Breast epithelium (tissue), 4 donors: ENCODE data around the gene LRRK1. TPM values are rescaled to one million over a fixed set of nuclear protein-coding genes. Genes with fewer than 3 reads are reported as not detected.

Source experiments
- DNase-seq, 2 donors: peaks; one replicate each; pipeline ENCODE4 v3.0.0-alpha.2; 2019; ENCODE audit warnings: low spot score in 2 of 2
- H3K27ac ChIP-seq, 2 donors: fragments of 200-600 bp; sonication (generic) in 1 of 2; one replicate each; pipeline ENCODE4 v1.5.1; 2016 to 2019; ENCODE audit warnings: mild to moderate bottlenecking in 1 of 2
- H3K27me3 ChIP-seq, 2 donors: fragments of 200-600 bp; sonication (generic) in 1 of 2; one replicate each; pipeline versions ENCODE4 v1.5.1 to v1.6.0; 2017 to 2019; ENCODE audit warnings: control low read depth in 1 of 2, mild to moderate bottlenecking in 1 of 2
- H3K36me3 ChIP-seq: fragments of 200-600 bp; one replicate; pipeline ENCODE4 v1.5.1; 2019
- H3K4me1 ChIP-seq, 2 donors: fragments of 200-600 bp; sonication (generic); one replicate each; pipeline ENCODE4 v1.5.1; 2016 to 2019; ENCODE audit warnings: control low read depth in 1 of 2
- H3K4me3 ChIP-seq, 3 donors: fragments of 200-600 bp; sonication (generic); 1 replicate in 2 of 3; 2 replicates in 1 of 3; pipeline ENCODE4 v1.5.1; 2016 to 2019; ENCODE audit warnings: mild to moderate bottlenecking in 3 of 3, moderate library complexity in 2 of 3
- H3K9me3 ChIP-seq, 2 donors: fragments of 200-600 bp; sonication (generic) in 1 of 2; one replicate each; pipeline ENCODE4 v1.5.1; 2016 to 2019; ENCODE audit warnings: control low read depth in 1 of 2
- POLR2A ChIP-seq: fragments of 450-650 bp; IDR thresholded peaks from one replicate; pipeline ENCODE4 v1.6.1; 2016; ENCODE audit warnings: antibody characterized with exemption, mild to moderate bottlenecking, moderate library complexity
- POLR2AphosphoS5 ChIP-seq, 3 donors: sonication (generic); formaldehyde crosslinking; IDR thresholded peaks; one replicate each; pipeline ENCODE4 v1.6.1; 2017; ENCODE audit warnings: antibody characterized with exemption in 3 of 3
- intact Hi-C: fragments of 100-400 bp; cut with DNase I; formaldehyde crosslinking; loops from one replicate; pipeline ENCODE4 v1.15.1; 2023; ENCODE audit warnings: low total_unique reads
- total RNA-seq, 3 donors: library from RNA; depleted of rRNA; stranded (reverse); fragments of >200 nt; gene quantifications; one replicate each; pipeline ENCODE4 v1.1.0, GENCODE V29; 2016
- TF ChIP-seq, protein P1 (sequence below), 3 donors: fragments of 450-650 bp; IDR thresholded peaks; one replicate each; pipeline ENCODE4 v1.5.1; 2016 to 2017; ENCODE audit warnings: antibody characterized with exemption in 3 of 3, mild to moderate bottlenecking in 3 of 3, moderate library complexity in 3 of 3

The LRRK1 gene
- total RNA-seq, 3 donors from 2014 or later: 10.1 to 18.7 (median 14.4) TPM

DNA sequence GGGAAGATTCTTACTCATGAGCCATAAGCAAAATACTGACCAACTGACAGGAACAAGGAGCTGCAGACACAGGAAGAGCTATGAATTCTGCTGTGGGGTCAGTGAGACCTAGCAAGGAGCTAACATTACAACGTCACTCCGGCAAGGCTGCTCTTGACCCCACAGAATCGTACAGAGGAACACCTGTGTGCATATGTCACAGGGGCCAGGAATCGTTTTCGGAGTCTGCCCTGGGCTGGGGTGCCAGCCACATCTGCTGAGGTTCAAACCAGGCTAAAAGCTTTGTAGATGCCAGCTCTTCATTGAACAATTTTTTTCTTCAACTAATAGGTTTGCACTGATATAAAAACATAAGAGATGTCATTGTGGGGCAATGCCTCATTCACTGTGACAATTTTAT, 82.6 kb downstream of the LRRK1 start:
- peaks cover 0 to 7% of the 10 kb centered on the region in 2 donors for H3K9me3 ChIP-seq
- no peak for TF ChIP-seq POLR2A
- TF ChIP-seq, protein P1, sequence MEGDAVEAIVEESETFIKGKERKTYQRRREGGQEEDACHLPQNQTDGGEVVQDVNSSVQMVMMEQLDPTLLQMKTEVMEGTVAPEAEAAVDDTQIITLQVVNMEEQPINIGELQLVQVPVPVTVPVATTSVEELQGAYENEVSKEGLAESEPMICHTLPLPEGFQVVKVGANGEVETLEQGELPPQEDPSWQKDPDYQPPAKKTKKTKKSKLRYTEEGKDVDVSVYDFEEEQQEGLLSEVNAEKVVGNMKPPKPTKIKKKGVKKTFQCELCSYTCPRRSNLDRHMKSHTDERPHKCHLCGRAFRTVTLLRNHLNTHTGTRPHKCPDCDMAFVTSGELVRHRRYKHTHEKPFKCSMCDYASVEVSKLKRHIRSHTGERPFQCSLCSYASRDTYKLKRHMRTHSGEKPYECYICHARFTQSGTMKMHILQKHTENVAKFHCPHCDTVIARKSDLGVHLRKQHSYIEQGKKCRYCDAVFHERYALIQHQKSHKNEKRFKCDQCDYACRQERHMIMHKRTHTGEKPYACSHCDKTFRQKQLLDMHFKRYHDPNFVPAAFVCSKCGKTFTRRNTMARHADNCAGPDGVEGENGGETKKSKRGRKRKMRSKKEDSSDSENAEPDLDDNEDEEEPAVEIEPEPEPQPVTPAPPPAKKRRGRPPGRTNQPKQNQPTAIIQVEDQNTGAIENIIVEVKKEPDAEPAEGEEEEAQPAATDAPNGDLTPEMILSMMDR (IDR thresholded peaks at IDR 0.05): no peak
- no peak for TF ChIP-seq POLR2AphosphoS5 (IDR thresholded peaks at IDR 0.05)
- H3K27ac ChIP-seq: no peak overlapping the region
- intact Hi-C loops: loop anchor here (10.0 kb wide), 1 partner anchor 367 kb away; no protein-coding TSS in a partner anchor
- H3K4me1 ChIP-seq: no peaks in the 10 kb centered on the region
- DNase-seq: no peak
- no peaks in the 10 kb centered on the region for H3K36me3 ChIP-seq
- H3K4me3 ChIP-seq: no peak overlapping the region
- H3K27me3 ChIP-seq: no peaks in the 10 kb centered on the region

GRCh38 chr15:101003081-101003480, 83.9 kb downstream of the LRRK1 start:
- H3K9me3 ChIP-seq: peaks cover 0 to 7% of the 10 kb centered on the region in 2 donors
- TF ChIP-seq, protein P1 (IDR thresholded peaks at IDR 0.05): no peak
- no peak for TF ChIP-seq POLR2AphosphoS5 (IDR thresholded peaks at IDR 0.05)
- no peak for TF ChIP-seq POLR2A
- H3K4me3 ChIP-seq: no peak overlapping the region
- H3K36me3 ChIP-seq: no peaks in the 10 kb centered on the region
- no peak overlapping the region for H3K27ac ChIP-seq
- H3K27me3 ChIP-seq: no peaks in the 10 kb centered on the region
- intact Hi-C loops: loop anchor here (10.0 kb wide), 1 partner anchor 368 kb away; no protein-coding TSS in a partner anchor
- DNase-seq: no peak
- no peaks in the 10 kb centered on the region for H3K4me1 ChIP-seq

GRCh38 chr15:101003706-101004105, 84.5 kb downstream of the LRRK1 start:
- intact Hi-C loops: loop anchor here (10.0 kb wide), 1 partner anchor 369 kb away; no protein-coding TSS in a partner anchor
- Histone ChIP-seq H3K4me1 (no peaks in the 10 kb centered on the region), H3K27ac (no peak overlapping the region), H3K36me3 (no peaks in the 10 kb centered on the region), H3K27me3 (no peaks in the 10 kb centered on the region), H3K4me3 (no peak overlapping the region), H3K9me3 (peaks cover 0 to 7% of the 10 kb centered on the region in 2 donors)
- TF ChIP-seq POLR2A (no peak), POLR2AphosphoS5 (IDR thresholded peaks at IDR 0.05) (no peak)
- TF ChIP-seq, protein P1 (IDR thresholded peaks at IDR 0.05): no peak
- DNase-seq: no peak

- TF ChIP-seq POLR2AphosphoS5 (IDR thresholded peaks at IDR 0.05): no peak
- TF ChIP-seq POLR2A: no peak
- TF ChIP-seq, protein P1 (IDR thresholded peaks at IDR 0.05): no peak
- DNase-seq: no peak
- Histone ChIP-seq H3K4me1 (no peaks in the 10 kb centered on the region), H3K27ac (no peak overlapping the region), H3K4me3 (no peak overlapping the region), H3K27me3 (no peaks in the 10 kb centered on the region), H3K9me3 (peaks cover 0 to 7% of the 10 kb centered on the region in 2 donors), H3K36me3 (no peaks in the 10 kb centered on the region)
- intact Hi-C loops: loop anchor here (10.0 kb wide), 1 partner anchor 370 kb away; no protein-coding TSS in a partner anchor
These were observed 85.3 kb downstream of the LRRK1 start for GRCh38 chr15:101004500-101004899.

DNA sequence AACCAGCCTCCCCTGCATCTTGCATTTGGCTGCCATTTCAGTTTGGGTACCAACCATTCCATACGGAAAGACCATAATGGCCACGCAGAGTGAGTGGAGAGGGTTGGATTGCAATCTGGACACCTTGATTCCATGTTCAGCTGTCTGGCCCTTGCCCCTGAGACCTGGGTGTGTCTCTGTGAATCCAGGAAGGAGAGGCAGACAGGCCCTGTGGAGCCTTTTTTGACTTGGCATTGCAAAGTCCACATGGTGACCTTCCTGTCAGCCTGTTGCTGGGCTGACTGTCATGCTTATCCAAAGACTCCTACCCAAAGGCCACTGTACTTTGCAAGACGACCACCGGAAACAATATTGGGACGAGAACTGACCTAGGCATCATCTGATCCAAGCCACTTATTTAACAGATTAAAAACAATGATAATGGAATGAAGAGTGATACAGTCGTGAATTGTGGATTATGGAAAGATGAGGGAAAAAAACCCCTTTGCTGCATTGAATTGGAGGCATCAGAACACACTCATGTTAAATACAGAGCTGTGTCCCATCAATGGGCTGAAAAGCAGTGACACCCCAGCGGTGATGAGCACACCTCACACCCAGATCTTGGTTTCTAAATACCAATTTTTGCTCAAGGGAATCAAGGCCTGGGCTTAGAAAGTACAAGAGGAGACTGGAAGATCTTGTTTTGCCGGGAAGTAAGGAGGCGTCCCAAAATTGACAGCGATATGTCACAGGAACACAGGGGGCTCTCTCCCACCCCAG, 86.0 kb downstream of the LRRK1 start:
- intact Hi-C loops: loop anchor here (10.0 kb wide), 1 partner anchor 370 kb away; no protein-coding TSS in a partner anchor
- DNase-seq: no peak
- TF ChIP-seq POLR2A: no peak
- TF ChIP-seq POLR2AphosphoS5 (IDR thresholded peaks at IDR 0.05): no peak
- TF ChIP-seq, protein P1 (IDR thresholded peaks at IDR 0.05): no peak
- no peaks in the 10 kb centered on the region for H3K4me1 ChIP-seq
- no peaks in the 10 kb centered on the region for H3K27me3 ChIP-seq
- no peak overlapping the region for H3K27ac ChIP-seq
- H3K36me3 ChIP-seq: no peaks in the 10 kb centered on the region
- H3K9me3 ChIP-seq: peaks cover 0 to 7% of the 10 kb centered on the region in 2 donors
- H3K4me3 ChIP-seq: no peak overlapping the region
